HepG2 (cell line): ENCODE results near the gene UBE2U.

Experiments
- CEBPB ChIP-seq: IDR thresholded peaks from 2 replicates; pipeline ENCODE4 v1.6.1; 2011; ENCODE audit warnings: low read depth, low read length, improper control_type of control experiment, borderline replicate concordance
- ESRRA ChIP-seq: sonication (generic); formaldehyde crosslinking; IDR thresholded peaks from 2 replicates; pipeline ENCODE4 v1.5.1; 2020; ENCODE audit warnings: mild to moderate bottlenecking, low read depth, missing genetic modification reagents
- ETV6 ChIP-seq: sonication (generic); formaldehyde crosslinking; conservative IDR thresholded peaks from 2 replicates; pipeline ENCODE4 v1.4.0; 2020; ENCODE audit warnings: missing genetic modification reagents
- FIP1L1 ChIP-seq: fragments of 200-400 bp; formaldehyde crosslinking; IDR thresholded peaks from 2 replicates; pipeline ENCODE4 v1.6.1; 2018; ENCODE audit warnings: low read depth, mild to moderate bottlenecking, low read length, moderate library complexity, borderline replicate concordance; ENCODE audit not compliant: insufficient read depth
- FOXA1 ChIP-seq, 2 experiments: fragments of 450-650 bp in 1 of 2; sonication (generic) in 1 of 2; formaldehyde crosslinking in 1 of 2; IDR thresholded peaks; 2 replicates each; pipeline versions ENCODE4 v1.4.0 to v1.6.1; 2016 to 2020; ENCODE audit warnings: missing genetic modification reagents in 1 of 2
- IKZF1 ChIP-seq: fragments of 450-650 bp; IDR thresholded peaks from 2 replicates; pipeline ENCODE4 v1.7.1; 2016
- KLF9 ChIP-seq: IDR thresholded peaks from 2 replicates; pipeline ENCODE4 v1.6.1; 2016; ENCODE audit warnings: low read depth
- NFE2 ChIP-seq: sonication (generic); formaldehyde crosslinking; IDR thresholded peaks from 2 replicates; pipeline ENCODE4 v1.4.0; 2020; ENCODE audit warnings: missing genetic modification reagents
- RAD21 ChIP-seq: fragments of 450-650 bp; formaldehyde crosslinking; IDR thresholded peaks from 2 replicates; pipeline ENCODE4 v1.5.0; 2020; ENCODE audit warnings: mild to moderate bottlenecking
- SMAD3 ChIP-seq: sonication (generic); formaldehyde crosslinking; IDR thresholded peaks from 2 replicates; pipeline ENCODE4 v1.4.0; 2020; ENCODE audit warnings: missing genetic modification reagents
- SP1 ChIP-seq, 2 experiments: fragments of 450-650 bp in 1 of 2; sonication (generic) in 1 of 2; formaldehyde crosslinking in 1 of 2; IDR thresholded peaks; 2 replicates each; pipeline versions ENCODE4 v1.4.0 to v1.6.1; 2016 to 2020; ENCODE audit warnings: missing genetic modification reagents in 1 of 2
- ZNF605 ChIP-seq: sonication (generic); formaldehyde crosslinking; IDR thresholded peaks from 2 replicates; pipeline ENCODE4 v1.8.0; 2022; ENCODE audit warnings: mild to moderate bottlenecking, missing genetic modification reagents
- TF ChIP-seq, protein P1 (sequence below): sonication (generic); formaldehyde crosslinking; IDR thresholded peaks from 2 replicates; pipeline ENCODE4 v1.5.0; 2020; ENCODE audit warnings: mild to moderate bottlenecking, missing genetic modification reagents, moderate library complexity

DNA sequence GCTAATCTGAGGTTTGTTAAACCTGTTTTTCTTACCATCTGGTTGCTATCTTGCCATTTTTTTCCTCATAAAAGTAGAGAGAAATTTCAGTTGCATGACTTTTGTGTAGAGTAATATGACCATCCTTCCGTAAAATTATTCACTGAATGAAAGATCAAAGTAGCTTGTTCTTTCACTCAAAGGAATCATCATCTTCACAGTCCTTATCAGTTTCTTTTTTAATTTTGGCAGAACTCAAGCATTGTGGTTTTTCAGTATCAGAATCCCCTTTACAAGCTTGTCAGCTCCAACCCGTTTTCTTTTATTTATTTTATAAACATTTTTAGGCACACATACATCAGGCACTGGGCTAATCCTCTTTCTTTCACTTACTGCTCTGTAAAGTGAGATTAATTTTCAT lies 91.7 kb downstream of the UBE2U start:
- TF ChIP-seq CEBPB (no peak), SP1 (IDR thresholded peaks at IDR 0.05) (no peak), SP1 (CRISPR knock-in tag; IDR thresholded peaks at IDR 0.05) (no peak), KLF9 (CRISPR knock-in tag) (no peak), RAD21 (no peak), SMAD3 (no peak), IKZF1 (no peak), ZNF605 (CRISPR knock-in tag) (no peak), FOXA1 (IDR thresholded peaks at IDR 0.05) (no peak), FOXA1 (CRISPR knock-in tag; IDR thresholded peaks at IDR 0.05) (no peak), ESRRA (CRISPR knock-in tag) (no peak), FIP1L1 (no peak), NFE2 (CRISPR knock-in tag) (no peak), ETV6 (no peak)
- TF ChIP-seq, protein P1, sequence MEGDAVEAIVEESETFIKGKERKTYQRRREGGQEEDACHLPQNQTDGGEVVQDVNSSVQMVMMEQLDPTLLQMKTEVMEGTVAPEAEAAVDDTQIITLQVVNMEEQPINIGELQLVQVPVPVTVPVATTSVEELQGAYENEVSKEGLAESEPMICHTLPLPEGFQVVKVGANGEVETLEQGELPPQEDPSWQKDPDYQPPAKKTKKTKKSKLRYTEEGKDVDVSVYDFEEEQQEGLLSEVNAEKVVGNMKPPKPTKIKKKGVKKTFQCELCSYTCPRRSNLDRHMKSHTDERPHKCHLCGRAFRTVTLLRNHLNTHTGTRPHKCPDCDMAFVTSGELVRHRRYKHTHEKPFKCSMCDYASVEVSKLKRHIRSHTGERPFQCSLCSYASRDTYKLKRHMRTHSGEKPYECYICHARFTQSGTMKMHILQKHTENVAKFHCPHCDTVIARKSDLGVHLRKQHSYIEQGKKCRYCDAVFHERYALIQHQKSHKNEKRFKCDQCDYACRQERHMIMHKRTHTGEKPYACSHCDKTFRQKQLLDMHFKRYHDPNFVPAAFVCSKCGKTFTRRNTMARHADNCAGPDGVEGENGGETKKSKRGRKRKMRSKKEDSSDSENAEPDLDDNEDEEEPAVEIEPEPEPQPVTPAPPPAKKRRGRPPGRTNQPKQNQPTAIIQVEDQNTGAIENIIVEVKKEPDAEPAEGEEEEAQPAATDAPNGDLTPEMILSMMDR (CRISPR knock-in tag) = no peak
